HG02571 (cell line): Measurements from ENCODE around the gene SLC38A9.

Source experiments
- ATAC-seq: cut with Tn5 transposase; IDR thresholded peaks from one replicate; pipeline ENCODE4 v1.9.1; 2021; ENCODE audit warnings: mild to moderate bottlenecking, moderate library complexity; ENCODE audit not compliant: unreplicated experiment

The SLC38A9 gene

GRCh38 chr5:55665065-55665464 lies 47.1 kb downstream of the SLC38A9 start:
- no peak for ATAC-seq

GRCh38 chr5:55657443-55657842 lies 54.7 kb downstream of the SLC38A9 start:
- no peak for ATAC-seq

GRCh38 chr5:55650386-55650785 lies 61.7 kb downstream of the SLC38A9 start:
- ATAC-seq = no peak

- ATAC-seq = no peak
Observed at GRCh38 chr5:55649963-55650362, 62.2 kb downstream of the SLC38A9 start.

GRCh38 chr5:55645304-55645703 lies 66.8 kb downstream of the SLC38A9 start:
- no peak for ATAC-seq

- ATAC-seq = no peak
Observed at GRCh38 chr5:55638455-55638854, 73.7 kb downstream of the SLC38A9 start.

- no peak for ATAC-seq
Observed at GRCh38 chr5:55638051-55638450, 74.1 kb downstream of the SLC38A9 start.

GRCh38 chr5:55636683-55637082 lies 75.4 kb downstream of the SLC38A9 start:
- ATAC-seq = no peak

- no peak for ATAC-seq
Observed at GRCh38 chr5:55636177-55636576, 75.9 kb downstream of the SLC38A9 start.

- no peak for ATAC-seq
Observed at GRCh38 chr5:55634866-55635265, 77.3 kb downstream of the SLC38A9 start.

- ATAC-seq = no peak
Observed at GRCh38 chr5:55634209-55634805, 77.8 kb downstream of the SLC38A9 start.

- ATAC-seq = no peak
Observed at GRCh38 chr5:55633574-55634208, 78.4 kb downstream of the SLC38A9 start.

GRCh38 chr5:55629815-55630214 lies 82.3 kb downstream of the SLC38A9 start:
- no peak for ATAC-seq

- no peak for ATAC-seq
Observed at GRCh38 chr5:55626790-55627189, 85.3 kb downstream of the SLC38A9 start.

- no peak for ATAC-seq
Observed at GRCh38 chr5:55625913-55626312, 86.2 kb downstream of the SLC38A9 start.

GRCh38 chr5:55625589-55625909 lies 86.6 kb downstream of the SLC38A9 start:
- no peak for ATAC-seq

- ATAC-seq = no peak
Observed at GRCh38 chr5:55624841-55625588, 87.1 kb downstream of the SLC38A9 start.

GRCh38 chr5:55623789-55624188 lies 88.3 kb downstream of the SLC38A9 start:
- no peak for ATAC-seq

GRCh38 chr5:55622460-55622859 lies 89.7 kb downstream of the SLC38A9 start:
- ATAC-seq = no peak

GRCh38 chr5:55621229-55621628 lies 90.9 kb downstream of the SLC38A9 start:
- no peak for ATAC-seq

- no peak for ATAC-seq
Observed at GRCh38 chr5:55620766-55621160, 91.4 kb downstream of the SLC38A9 start.

GRCh38 chr5:55620009-55620765 lies 91.9 kb downstream of the SLC38A9 start:
- no peak for ATAC-seq
